GM12801 (cell line): ENCODE data around the gene ELF3.

Experiments
- TF ChIP-seq, protein P1 (sequence below): IDR thresholded peaks from one replicate; pipeline ENCODE4 v1.5.1; 2011; ENCODE audit warnings: control low read depth; ENCODE audit not compliant: insufficient read length; ENCODE audit errors: extremely low read depth

ELF3 gene

DNA sequence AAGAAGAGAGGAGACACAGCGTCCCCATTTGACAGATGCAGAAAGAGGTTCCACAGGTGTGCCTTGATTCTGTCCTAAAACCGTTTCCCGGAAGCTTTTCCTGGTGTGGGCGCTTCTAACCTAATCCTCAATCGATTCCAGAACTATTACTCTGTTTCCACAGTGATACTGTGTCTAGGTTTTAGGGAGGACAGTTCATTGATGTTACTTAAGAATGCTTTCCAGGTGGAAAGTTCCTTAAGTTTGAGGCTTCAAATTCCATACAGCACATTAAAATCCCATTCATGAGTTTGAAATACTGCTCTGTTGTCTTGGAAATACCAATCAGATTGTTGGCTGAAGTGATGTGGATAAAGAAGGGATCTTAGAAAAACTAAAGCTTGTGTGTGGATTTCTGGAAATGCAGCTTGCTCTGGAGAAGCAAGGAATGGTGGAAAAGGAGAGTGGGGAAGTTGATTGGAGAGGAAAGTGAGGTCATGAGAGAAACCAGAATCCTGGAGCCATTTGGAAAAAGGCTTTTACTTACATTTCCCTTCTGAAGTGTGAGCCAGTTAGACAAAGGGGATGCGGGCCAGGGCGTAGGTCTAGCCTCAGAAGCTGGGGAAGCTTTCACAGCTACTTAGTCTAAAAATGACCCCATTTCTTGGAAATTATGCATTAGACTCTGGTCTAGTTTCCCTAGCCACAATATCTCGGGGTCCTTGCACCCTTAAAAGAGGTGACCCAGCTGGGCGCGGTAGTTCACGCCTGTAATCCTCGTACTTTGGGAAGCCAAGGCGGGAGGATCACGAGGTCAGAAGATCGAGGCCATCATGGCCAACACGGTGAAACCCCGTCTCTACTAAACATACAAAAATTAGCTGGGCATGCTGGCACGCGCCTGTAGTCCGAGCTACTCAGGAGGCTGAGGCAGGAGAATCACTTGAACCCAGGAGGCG lies 6.7 kb downstream of the ELF3 start:
- TF ChIP-seq, protein P1, sequence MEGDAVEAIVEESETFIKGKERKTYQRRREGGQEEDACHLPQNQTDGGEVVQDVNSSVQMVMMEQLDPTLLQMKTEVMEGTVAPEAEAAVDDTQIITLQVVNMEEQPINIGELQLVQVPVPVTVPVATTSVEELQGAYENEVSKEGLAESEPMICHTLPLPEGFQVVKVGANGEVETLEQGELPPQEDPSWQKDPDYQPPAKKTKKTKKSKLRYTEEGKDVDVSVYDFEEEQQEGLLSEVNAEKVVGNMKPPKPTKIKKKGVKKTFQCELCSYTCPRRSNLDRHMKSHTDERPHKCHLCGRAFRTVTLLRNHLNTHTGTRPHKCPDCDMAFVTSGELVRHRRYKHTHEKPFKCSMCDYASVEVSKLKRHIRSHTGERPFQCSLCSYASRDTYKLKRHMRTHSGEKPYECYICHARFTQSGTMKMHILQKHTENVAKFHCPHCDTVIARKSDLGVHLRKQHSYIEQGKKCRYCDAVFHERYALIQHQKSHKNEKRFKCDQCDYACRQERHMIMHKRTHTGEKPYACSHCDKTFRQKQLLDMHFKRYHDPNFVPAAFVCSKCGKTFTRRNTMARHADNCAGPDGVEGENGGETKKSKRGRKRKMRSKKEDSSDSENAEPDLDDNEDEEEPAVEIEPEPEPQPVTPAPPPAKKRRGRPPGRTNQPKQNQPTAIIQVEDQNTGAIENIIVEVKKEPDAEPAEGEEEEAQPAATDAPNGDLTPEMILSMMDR = no peak

DNA sequence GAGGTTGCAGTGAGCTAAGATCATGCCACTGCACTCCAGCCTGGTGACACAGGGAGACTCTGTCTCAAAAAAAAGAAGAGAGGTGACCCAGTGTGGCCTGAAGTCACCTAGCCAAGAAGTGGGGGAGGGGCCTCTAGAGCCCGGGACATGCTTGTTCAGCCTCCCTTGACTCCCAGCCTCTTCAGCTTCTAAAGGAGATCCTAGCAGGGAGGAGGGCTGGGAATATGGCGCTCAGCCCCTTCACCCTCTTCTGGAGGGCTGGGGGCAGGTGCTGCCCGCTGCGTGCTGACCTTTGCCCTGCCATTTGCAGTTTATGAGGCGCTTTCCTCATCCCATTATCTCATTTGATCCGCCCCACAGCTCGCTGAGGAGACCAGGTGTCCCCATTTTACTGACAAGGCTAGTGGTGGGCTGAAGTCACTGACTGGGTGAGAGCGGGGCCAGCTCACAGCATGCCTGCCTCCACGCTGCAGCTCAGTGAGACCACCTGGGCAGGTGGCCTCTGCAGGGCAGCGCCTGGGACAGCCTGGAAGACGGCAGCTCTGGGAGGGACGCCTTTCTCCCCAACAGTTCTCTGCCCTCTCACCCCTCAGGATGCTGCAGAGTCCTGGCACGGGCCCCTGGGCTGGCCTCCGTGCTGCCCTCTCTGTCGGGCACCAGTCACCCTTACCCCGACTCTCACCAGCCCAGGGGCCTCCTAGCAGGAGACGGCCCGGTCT lies 7.5 kb downstream of the ELF3 start:
- TF ChIP-seq, protein P1 = no peak

DNA sequence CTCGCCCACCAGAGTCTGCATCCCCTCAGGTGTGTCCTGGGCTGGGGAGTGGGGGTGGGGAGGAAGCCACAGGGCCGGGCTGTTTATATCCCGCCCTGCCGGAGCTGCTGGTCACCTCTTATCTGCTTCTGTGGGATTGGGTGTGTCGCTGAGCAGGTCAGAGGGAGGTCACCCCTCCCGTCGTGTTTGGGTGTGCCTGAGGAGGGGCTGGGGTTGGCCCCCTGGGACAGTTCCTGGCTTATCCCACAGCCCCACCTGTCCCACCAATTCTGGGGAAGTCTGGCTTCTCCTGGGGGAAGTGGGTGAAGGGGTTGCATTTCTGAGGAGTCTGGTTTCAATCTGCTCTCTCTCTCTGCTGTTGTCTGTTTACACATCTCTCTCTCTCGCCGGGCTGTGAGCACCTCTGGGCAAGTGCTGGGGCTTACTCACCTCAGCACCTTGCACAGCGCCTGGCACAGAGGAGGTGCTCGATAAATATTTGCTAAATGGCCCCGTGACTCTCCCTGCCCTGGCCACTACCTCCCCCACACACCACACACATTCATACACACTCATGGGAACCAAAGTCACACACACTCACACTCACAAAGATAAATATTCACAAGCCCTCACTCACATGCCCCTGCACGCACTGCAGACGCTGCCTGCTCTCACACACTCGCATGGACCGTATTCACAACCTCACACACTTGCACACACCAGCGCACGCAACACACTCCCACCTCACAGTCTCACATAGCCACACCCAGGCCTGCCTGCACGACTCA lies 8.3 kb downstream of the ELF3 start:
- TF ChIP-seq, protein P1 = no peak

DNA sequence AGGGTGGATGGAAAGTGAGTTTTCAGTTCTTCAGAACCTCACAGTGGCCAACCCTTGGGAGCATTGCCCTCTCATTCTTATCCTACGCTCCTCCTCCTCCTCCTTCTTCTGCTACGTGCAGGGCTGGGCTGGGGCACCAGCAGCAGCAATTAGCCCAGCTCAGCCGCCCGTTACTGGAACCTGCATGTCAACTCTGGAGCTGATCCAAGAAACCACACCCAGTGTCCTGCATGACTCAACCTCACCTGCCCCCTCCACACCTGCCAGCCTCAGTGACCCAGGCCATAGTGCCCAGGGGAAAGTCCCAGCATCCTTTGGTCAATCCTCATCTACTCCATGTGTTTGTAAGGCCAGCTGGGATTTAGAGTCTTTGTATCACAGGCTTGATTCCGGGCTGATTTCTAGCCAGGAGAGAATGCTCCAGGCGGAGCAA lies 12.6 kb downstream of the ELF3 start:
- TF ChIP-seq, protein P1 = no peak

DNA sequence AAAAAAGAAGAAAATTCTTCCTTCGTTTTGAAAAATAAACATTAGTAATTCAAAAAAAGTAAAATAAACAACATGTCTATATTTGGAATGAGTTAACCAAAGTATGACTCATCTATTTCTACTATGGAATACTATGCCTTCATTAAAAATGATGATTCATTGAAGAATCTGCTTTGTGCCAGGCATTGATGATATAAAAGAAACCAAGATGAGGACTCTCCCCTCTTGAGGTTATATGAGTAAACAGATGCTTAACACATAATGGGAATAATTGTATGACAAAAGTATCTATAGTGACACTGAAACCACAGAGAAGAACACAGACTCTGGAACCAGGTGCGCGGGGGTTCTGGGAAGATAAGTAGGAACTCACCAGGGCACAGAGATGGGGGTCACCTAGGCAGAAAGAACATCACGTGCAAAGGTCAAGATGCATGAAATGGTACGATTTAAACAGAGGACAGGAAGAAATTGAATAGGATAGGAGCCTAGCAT lies 18.8 kb downstream of the ELF3 start:
- TF ChIP-seq, protein P1 = no peak

DNA sequence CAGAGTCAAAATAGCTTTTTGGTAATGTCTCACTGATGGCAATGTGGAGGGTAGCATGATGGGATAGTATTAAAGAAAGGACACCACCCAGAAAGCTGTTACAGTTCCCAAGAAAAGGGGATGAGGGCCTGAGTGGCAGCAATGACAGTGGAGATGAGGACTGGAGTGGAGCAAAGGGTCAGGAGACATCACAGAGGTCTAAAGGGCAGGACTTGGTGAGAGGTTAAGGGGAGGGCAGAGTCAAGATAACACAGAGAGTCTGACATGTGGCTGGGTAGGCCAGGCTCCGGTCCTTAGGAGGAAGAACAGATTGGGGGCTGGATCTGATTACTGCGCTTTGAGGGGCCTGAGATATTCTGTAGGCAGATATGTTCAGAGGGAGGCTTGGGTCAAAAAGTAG lies 19.3 kb downstream of the ELF3 start:
- TF ChIP-seq, protein P1 = no peak

DNA sequence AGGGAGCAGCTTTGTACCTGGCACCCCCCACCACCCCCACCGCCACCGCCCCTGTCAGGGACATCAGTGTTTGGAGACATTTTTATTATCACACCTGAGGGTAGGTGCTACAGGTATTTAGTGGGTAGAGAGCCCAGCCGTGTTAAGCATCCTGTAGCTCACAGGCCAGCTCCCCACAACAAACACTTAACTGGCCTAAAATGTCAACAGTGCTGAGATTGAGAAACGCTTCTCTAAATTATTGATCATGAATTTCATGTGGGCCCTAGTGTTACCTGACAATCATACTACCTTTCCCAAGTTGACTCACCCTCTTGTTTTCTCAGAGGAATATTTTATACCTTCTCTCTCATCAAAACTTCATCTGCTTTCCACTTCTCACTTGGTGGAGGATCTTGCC lies 21.4 kb downstream of the ELF3 start:
- TF ChIP-seq, protein P1 = no peak
